HG02623 (cell line): ENCODE data around the gene SIRPG.
"Not testable (repeated sequence)": the region's sequence is repeated elsewhere in the genome, so short reads cannot be mapped to it uniquely, and the experiment has no call there.

ENCODE experiments used
- ATAC-seq: cut with Tn5 transposase; IDR thresholded peaks from one replicate; pipeline ENCODE4 v1.9.1; 2021; ENCODE audit warnings: moderate library complexity; ENCODE audit not compliant: unreplicated experiment

The SIRPG gene

GRCh38 chr20:1637226-1637625, 20.4 kb downstream of the SIRPG start:
- no peak for ATAC-seq

GRCh38 chr20:1636621-1637020, 21.0 kb downstream of the SIRPG start:
- ATAC-seq: no peak

- no peak for ATAC-seq
Measured at GRCh38 chr20:1635291-1635979, 22.1 kb downstream of the SIRPG start.

GRCh38 chr20:1633535-1633934, 24.0 kb downstream of the SIRPG start:
- ATAC-seq: no peak

DNA sequence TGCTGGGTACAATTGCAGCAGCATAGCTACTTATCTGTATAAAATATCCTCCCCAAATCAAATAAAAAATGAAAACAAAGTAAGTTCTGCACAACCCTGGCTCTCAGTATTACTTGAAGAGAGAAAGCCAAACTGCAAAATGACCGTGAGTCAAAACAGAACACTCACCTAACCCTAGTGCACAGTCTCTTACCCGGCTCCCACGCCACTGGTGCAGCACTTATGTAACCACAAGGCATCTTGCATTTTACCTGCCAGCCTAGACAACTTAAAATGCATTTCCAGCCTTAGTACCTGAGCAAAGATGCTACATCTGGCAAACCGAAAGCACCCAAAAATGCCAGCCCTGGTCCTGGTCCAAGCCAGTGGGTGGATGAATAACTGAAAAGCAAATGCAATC, 25.4 kb downstream of the SIRPG start:
- ATAC-seq: no peak

- ATAC-seq: no peak
Measured at GRCh38 chr20:1631309-1632151, 26.0 kb downstream of the SIRPG start.

DNA sequence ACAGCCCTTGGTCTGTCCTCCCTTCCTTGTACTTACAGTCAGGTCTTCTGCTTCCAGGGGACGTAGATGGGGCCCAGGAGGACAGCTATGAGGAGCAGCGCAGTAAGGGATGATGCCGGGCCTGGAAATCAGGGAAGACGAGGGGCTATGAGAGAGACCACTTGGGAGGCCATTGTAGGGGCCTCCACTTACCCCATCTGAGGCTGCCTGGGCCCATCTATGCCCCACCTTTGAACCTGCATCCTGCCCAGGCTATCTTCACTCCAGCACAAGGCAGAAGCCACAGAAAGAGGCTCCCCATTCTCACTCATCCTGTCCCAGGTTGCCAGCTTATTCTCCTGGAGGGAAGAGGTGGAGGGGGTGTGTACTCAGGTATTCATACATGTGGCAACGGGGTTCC, 27.4 kb downstream of the SIRPG start:
- ATAC-seq: no peak

- ATAC-seq: no peak
Measured at GRCh38 chr20:1629321-1629720, 28.3 kb downstream of the SIRPG start.

- no peak for ATAC-seq
Measured at GRCh38 chr20:1628621-1629020, 29.0 kb downstream of the SIRPG start.

- ATAC-seq: no peak
Measured at GRCh38 chr20:1627200-1627550, 30.4 kb downstream of the SIRPG start.

DNA sequence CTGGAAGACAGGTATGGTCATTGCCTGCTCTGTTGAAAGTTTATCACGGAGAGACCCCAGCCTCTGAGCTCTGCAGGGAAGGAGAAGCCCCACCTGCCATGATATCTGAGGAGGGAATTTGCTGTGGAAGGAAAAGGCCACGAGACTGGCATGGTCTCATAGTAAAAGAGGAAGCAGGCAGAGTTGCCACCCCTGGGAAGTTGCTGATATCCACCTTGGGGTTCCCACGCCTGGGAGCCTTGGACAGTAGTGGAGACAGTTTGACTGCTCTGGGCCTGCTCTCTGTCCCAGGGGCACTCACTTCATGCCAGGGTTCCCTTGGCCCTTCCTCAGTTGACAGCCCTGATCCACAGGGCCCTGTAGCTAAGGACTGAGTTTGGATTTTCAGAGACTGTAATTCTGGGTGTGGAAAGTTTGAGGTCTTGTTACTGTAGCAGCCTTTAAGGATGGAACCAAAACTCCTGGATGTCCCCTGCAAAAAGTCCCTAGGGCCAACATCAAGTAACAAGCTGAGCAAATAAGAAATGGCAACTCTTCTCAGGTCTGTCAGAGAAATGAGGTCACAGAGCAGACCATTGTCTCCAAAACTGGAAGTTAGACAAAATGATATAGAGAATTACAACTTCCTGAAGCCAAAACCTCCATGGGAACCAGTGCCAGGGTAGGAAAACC, 30.9 kb downstream of the SIRPG start:
- no peak for ATAC-seq

GRCh38 chr20:1625083-1625690, 32.4 kb downstream of the SIRPG start:
- ATAC-seq: no peak

GRCh38 chr20:1623501-1624205, 33.9 kb downstream of the SIRPG start:
- ATAC-seq: no peak

GRCh38 chr20:1622450-1622849, 35.1 kb downstream of the SIRPG start:
- ATAC-seq: no peak

DNA sequence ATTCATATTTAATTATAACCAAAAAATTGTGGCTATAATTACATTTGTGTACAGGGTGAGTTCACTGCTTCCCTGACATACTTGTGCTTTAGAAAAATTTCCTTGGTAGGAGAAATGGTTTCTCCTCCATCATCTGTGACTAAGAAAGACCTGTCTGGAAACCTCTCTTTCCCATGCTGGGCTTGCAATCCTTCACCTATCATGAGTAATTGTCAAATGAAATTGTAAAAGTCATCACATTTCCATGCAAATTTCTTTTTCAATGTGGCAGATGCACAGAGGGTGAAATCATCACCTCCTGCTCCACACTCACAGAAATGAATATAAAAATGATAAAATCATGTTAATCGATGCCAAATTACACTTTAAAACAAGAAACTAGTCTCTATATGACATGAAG, 36.3 kb downstream of the SIRPG start:
- ATAC-seq: no peak

- ATAC-seq: no peak
Measured at GRCh38 chr20:1619861-1620444, 37.6 kb downstream of the SIRPG start, which contains the start of gene SIRPB1. TSS of gene SIRPB1 (minus strand) at chr20:1620009. CDS start at chr20:1619944, 65 bp downstream.

DNA sequence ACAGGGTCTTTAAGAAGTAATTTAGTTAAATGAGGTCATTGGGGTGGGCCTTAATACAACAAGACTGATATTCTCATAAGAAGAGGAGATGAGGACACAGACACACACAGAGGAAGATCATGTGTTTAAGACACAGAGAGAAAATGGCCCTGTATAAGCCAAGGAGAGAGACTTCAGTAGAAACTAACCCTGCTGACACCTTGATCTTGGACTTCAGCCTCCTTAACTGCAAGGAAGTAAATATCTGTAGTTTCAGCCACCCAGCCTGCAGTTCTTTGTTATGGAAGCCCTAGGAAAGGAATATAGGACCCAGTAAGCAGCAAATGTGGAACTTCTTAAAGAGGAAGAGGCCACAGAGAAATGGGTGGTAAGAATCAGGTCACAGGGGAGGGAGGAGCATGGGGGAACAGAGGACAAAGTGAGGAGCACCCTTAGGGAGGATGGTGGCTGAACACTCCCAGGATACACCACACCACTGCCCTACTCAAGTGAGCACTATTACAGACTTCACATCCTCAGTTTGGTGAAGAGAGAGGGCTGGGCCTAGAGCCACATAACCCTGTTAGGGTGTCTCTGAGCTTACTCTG, 38.5 kb downstream of the SIRPG start:
- no peak for ATAC-seq

DNA sequence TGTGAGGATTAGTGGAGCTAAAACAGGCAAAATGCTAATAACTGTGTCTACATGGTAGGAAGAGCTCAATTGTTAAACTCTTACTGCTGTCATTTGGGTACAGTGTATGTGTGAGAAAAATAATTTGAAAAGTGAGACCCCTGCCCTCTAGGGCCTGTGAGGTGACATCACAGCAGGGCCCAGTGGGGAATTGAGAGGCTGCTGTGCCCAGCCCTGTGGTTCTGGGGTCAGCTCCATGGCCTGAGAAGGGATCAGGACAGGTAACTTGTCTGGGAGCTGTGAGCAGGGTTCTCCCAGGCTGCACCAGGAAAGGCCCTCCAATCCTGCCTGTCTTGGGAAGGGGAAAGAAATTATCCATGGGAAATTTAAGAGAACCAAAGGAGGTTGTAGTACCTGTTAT, 39.1 kb downstream of the SIRPG start:
- no peak for ATAC-seq

- ATAC-seq: no peak
Measured at GRCh38 chr20:1616858-1617434, 40.6 kb downstream of the SIRPG start.

- not testable (repeated sequence) for ATAC-seq
Measured at GRCh38 chr20:1610404-1610803, 47.2 kb downstream of the SIRPG start.
